ENCODE results near the gene TMEM135.
"Not testable (repeated sequence)": the region's sequence is repeated elsewhere in the genome, so short reads cannot be mapped to it uniquely, and the experiment has no call there.

The TMEM135 gene

DNA sequence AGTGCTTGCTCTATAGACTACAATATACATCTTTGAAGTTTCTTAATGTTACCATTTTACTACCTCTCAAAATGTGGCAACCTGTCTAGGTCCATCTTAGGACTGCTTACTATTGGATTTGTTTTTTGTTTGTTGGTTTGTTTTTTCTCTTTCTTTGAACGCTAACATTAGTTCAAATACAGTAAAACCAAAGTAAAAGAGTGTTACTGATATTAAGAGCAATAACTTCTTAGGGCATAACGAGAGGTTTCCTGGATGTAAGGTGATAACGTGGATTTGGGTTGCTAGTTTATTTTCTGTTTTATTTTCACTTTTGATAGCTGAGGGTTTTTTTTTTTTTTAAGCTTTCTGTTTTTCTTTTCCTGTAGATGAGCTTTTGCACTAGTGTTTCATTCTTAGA is 43.6 kb downstream of the TMEM135 start:
- DNase-seq, result no peak

DNA sequence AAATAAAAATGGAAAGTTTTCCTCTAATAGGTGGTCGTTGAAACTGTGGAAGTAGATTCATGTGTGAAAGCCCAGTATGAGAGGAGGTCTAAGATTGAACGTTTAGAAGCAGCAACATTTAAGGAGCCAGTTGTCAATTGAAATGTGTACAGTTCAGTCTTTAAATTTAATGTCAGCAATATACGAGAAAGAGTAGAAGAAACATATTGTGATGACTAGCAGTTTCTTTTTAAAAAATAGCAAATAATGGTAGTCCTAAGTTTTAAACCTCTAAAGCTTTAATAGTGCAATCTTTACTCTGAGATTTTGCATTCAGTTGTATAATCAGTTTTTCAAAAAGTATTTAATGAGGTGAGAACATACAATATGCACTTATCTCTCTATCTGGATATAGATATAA is 44.9 kb downstream of the TMEM135 start:
- DNase-seq, result no peak

DNA sequence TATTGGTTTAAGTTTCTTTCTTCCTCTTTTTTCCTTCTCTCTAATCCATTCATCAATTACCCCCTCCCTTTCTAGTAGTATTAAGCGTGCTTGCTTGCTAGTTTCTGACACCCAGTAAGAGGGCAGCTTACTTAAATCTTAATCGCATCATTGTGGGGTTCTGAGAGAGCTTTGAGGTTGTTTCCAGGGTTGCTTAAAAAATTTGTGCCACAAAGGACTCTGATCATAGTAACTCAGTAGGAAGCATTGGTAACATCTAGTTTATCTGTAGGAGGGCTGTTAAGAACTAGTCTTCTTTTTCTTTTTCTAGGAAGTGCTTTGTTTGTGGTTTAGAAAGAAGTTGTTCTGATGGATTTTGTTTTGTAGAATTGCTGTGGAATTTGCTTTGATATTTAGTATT is 45.3 kb downstream of the TMEM135 start:
- no peak for DNase-seq

DNA sequence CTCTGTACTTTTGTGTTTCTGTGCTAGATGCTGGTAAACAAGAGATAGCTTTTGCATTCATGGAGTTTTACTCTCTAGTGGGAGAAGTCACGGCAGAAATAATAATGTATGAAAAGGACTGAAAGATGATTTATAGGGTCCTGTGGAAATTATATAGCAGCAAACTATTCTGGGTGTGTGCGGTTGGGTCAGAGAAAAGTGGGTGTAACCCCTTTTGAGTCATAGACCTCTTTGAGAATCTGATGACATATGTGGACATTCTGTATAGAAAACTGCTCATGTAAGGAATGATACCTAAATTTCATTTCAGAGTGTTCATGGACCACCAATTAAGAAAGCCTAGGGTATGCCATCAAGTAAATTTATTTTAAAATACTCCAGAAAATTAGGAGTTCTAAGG is 54.4 kb downstream of the TMEM135 start:
- no peak for DNase-seq

DNA sequence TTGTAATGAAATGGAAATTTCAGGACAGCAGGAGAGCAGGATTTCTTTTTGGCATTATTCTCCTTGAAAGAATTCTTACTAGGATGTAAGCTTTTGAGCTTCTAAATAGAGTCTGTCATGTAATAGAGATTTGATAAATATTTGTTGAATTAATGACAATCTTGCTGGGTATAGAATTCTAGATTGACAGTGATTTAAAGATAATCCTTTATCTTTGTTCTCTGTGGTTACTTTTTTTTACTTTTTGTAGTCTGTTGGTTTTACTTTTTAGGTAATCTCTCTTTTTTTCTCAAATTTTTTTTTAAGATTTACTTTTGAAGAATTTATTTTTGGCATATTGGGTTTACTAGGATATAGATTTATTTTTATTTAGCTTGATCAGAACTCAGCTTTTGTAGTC is 54.8 kb downstream of the TMEM135 start:
- no peak for DNase-seq

DNA sequence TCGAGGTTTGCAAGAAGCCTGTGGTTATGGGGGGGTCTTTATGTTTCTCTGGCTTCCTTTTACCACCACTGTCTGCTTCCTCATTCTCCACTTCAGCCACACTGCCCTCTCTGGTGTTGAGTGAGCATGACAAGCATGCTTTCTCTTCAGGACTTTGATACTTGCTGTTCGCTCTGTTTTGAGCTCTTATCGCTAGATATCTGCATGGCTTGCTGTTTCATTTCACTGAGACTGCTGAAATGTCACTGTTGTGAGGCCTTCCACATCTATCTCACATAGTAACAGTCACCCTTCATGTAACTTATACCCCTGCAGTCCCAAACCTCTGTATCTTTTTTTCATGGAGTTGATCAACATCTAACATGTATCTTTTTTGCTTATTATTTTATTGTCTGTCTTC is 59.8 kb downstream of the TMEM135 start:
- DNase-seq, result peak; percentile 18

DNA sequence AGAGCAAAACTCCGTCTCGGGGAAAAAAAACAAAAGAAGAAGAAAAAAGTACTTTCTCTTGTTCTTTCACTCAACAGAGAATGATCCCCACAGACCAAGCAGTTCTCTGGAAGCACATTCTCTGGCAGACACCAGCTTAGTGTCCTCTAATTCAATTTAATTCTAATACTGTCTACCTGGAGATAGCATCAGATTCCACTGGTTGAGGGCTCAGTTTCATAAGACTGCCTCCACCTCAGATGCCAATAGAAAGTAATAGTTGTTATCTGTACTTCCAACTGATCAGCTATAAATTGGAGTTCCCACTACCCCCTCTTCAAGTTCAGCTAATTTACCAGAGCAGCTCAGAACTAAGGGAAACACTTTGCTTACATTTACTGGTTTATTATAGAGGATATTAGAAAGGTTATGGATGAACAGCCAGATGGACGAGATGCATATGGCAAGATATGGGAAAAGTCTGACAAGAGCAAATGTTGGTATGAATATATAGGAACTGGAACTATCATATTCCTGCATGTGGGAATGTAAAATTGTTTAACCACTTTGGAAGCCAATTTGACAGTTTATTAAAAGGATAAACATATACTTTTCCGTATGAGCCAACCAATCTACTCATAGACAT is 64.3 kb downstream of the TMEM135 start:
- no peak for DNase-seq

DNA sequence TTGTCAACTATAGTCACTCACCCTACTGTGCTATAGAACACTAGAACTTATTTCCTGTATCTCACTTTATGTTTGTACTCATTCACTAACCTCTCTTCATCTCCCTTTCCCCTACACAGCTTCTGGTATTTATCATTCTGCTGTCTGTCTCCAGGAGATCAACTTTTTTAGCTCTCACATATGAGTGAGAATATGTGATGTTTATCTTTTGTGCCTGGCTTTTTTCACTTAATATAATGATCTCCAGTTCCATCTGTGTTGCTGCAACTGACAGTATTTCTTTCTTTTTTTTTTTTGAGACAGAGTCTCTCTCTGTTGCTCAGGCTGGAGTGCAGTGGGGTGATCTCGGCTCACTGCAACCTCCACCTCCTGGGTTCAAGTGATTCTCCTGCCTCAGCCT is 68.1 kb downstream of the TMEM135 start:
- DNase-seq, result not testable (repeated sequence)

DNA sequence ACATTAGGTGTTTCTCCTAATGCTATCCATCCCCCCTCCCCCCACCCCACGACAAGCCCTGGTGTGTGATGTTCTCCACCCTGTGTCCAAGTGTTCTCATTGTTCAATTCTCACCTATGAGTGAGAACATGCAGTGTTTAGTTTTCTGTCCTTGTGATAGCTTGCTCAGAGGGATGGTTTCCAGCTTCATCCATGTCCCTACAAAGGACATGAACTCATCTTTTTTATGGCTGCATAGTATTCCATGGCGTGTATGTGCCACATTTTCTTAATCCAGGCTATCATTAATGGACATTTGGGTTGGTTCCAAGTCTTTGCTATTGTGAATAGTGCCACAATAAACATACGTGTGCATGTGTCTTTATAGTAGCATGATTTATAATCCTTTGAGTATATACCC is 69.6 kb downstream of the TMEM135 start:
- not testable (repeated sequence) for DNase-seq

DNA sequence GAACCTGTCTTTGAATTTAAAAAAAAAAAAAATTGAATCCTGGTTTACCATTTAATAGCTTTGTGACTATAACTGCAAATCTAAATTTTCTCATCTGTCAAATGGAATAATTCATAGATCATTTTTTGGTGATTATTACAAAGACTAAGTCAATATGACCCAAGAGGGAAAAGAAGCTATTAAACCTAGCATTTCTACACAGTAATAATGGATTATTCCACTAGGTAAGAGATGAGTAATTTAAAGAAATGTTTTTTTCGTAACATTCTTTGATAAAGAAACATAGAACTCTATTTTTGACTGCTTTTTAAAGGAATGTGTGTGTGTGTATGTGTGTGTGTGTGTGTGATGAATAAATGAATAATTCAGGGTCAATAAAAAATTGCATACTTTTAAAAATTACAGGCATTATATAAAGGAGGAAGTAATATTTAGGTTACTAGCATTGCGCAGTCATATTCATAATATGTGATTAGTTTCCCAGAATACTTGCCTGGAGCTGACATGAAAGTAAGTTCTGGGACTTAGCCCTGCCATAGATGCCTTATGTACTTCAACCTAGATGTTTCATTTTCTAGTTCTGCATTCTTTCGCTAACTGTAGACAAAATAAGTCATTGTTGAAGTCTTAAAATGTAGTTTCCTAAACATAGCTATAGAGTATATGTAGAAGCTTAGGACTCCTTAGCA is 72.9 kb downstream of the TMEM135 start:
- no peak for DNase-seq

DNA sequence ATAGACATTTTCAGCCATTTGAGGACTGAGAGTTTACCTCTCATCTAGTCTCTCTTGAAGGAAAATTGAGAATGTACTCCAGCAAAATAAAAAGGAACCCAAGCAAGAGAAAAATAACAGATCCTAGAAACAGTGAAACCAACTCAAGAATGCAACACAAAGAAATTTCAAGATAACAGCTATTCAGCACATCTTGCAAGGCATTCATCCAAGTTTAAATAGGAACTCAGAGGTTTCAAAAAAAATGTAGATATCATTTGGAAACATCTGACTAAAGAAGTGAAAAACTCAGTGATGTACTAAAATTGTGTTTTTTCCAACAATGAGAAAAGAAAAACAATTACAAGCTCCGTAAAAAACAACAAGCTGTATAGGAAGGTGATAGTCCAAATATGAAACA is 76.4 kb downstream of the TMEM135 start:
- DNase-seq, result no peak

DNA sequence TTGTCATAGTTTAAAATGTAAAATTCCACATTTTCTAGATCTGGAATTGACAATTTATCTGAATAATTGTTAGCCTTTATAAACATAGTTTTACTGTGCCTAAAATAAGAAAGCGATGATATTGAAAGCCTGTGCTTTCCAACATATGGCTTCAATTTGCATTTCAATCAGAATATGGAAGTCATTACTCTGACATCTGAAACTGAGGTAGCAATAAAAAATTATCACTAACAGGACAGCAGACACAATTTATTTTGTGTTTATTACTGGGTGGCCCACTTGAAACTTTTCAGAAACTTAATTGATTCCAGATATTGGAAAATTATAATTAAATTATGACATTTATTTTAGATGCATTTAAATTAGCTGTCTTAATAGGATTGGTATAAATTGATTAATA is 78.5 kb downstream of the TMEM135 start:
- DNase-seq, result no peak

DNA sequence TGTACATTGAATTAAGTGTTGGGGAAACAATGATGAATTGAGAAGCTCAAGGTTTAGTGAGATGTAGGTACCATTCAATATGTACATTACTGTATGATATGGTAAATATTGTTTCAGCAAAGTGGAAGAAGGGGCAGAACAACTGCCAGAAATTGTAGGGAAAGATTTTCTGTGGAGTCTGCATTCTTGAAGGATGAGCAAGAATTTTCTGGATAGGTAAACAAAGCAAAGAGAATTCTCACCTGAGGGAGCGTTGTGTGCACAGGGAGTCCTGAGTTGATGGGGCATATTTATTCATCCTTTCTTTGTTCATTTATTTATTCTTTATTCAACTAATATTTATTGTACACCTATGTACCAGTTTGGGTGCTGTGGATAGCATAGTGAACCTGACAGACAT is 83.2 kb downstream of the TMEM135 start:
- DNase-seq, result no peak

DNA sequence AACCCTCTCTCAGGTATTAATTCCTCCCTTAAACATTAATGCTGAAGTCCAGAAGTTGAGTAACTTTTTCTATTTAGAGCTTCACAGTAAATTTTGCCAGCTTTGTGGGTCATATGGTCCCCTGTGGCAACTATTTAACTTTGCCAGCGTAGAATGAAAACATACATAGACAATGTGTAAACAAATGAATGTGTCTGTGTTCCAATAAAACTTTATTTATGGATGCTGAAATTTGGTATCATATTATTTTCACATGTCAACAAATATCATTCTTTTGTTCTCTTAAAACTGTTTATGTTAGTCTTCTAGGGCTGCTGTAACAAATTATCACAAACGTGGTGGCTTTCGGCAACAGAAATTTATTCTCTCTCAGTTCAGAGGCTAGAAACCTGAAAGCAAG is 85.1 kb downstream of the TMEM135 start:
- no peak for DNase-seq

DNA sequence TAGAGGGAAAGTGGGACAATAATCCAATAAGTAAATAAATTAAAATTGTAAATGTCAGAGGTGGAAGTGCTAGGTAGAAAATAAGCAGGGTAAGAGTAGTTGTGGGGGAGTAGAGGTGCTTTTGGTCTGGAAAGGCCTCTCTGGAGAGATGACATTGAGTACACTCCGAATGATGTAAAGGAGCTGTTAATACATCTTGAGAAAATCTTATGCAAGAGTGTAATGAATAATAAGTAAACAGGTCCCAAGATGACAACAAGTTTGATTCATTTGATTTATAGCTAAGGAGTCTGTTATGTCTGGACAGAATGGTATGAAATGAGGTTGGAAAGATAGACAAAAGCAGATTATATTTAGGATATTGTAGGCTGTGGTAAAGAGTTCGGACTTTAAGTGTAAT is 87.5 kb downstream of the TMEM135 start:
- DNase-seq, result no peak

DNA sequence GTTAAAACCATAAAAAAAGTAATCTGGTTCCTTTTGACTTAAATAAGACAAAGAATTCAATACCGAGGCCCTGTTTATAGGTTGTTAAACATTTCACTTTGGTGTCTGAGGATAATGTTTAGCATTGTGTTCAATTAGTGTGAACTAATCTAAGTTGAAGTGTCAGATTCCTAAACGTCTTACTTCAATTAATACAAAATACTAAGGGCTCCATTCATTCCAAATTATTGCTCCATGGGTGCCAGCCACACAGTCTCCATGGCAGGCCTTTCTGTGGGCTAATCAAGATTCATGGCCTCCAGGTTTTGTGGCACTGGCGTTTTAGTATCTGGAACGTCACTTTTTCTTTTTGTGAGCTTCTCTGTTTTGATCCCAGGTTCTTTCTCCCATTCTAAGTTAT is 89.4 kb downstream of the TMEM135 start:
- no peak for DNase-seq

DNA sequence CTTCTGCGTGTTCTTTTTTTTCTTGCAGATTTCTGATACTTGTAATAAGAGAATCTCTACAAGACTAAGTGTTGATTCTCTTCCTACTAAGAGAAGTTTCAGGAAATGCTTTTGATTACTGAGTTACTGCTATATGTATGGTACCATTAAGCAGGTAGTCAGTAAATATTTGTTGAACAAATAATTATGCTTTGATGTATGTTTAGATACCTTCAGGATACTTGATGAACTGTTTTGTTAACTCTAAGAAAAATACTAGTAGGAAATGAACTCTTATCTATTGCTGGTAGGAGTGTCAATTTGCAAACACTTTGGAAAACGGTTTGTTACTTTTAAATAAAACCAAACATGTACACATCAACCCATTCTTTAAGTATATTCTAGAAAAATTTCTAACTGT is 90.6 kb downstream of the TMEM135 start:
- DNase-seq, result no peak

DNA sequence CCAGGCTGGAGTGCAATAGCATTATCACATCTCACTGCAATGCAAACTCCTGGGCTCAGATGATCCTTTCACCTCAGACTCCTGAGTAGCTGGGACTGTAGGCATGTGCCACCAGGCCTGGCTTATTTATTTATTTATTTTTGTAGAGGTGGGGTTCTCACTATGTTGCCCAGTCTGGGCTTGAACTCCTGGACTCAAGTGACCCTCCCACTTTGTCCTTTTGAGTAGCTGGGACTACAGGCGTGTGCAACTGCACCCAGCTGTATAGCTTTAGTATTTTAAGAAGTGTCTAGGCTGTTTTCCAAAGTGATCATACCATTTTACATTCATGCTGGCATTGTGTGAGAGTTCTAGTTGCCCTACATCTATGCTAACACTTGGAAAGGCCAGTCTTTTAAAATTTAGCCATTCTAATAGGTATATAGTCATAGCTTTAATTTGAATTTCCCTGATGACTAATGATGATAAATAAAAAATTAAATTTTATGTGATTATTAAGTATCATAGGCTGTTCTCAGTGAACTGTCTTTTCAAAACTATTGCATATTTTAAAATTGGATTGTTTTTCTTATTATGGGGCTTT is 96.9 kb downstream of the TMEM135 start:
- no peak for DNase-seq

DNA sequence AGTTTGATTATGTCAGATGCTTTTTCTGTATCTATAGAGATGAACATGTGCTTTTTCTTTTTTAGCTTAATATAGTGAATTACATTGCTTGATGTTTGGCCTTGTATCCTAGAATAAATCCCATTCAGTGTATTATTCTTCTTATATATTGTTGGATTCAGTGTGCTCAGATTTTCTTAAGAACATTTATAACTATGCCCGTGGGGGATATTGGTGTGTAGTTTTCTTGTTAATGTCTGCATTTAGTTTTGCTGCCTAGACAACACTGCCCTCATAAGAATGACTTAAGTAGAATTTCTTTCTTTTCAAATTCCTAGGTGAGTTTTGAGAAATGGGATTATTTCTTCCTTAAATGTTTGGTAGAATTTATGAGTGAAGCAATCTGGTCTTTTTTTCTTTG is 98.5 kb downstream of the TMEM135 start:
- DNase-seq, result no peak

DNA sequence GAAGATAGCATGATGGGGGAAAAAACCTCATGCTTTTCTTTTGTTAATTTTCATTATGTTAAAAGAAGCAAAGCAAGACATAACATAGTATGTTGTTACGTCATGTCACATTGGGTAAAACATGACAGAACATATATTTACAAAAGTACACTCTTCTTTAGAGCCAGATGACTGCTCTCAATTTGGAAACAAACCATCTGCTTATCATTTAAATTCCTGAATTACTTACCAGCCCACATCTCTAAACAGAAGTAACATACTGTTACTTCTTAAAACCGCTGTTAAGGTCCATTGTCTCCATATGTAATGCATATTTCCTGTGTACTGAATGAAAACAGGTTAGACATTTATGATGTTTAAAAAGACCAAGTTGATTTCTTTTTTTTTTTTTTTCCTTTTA is 100.0 kb downstream of the TMEM135 start:
- no peak for DNase-seq

DNA sequence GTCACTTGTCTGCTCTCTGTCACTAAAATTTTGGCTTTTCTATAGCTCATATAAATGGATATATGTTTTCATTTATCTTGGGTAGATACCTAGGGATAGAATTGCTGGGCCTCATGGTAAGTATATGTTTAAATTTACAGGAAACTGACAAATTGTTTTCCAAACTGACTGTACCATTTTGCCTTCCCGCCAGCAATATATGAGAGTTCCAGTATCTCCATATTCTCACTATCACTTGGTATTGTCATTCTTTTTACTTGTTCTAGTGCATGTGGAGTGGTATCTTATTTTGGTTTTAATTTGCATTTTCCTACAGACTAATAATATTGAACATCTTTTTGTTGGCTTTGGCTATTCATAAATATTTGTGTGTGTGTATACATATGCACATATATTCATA is 101.7 kb downstream of the TMEM135 start:
- DNase-seq, result no peak

DNA sequence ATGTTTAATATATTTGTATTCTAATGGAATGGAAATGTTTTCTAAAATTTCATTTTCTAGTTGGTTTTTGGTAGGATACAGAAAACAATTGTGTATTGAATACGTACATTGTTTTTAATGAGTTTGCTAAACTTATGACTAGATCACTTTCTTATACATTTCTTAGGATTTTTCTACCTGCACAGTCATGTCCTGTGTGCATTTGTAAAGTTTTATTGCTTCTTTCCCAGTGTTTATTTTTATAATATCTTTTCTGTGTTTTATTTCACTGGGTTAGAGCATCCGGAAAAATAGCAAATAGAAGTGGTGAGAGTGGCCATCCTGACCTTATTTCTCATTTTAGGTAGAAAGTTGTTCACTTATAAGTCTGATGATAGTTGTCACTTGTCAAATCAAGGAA is 103.6 kb downstream of the TMEM135 start:
- DNase-seq, result no peak

DNA sequence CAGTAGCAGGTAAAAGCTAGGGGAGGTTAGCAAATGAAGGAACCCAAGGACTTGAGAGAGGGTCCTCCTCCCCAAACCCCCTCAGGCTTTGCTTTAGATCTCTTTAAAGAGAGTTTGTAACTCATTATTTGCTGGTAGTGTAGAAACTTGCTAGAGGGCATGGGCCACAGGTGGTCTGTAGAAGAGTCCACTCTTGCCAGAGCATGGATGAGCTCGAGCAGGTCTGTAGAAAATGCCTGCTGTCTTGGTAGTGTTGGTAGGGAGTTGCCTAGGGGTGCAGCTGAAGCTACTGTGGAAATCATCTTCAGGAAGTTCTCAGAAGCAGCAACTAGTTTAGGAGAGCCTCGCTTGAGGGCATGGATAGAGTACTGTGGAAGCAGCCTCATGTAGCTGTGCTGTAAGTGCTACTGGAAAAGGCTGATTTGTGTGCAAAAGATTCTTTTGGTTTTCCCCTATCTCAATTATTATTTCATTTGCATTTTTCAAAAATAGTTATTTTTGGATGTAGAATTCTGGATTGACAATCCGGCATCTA is 104.3 kb downstream of the TMEM135 start:
- DNase-seq, result no peak

DNA sequence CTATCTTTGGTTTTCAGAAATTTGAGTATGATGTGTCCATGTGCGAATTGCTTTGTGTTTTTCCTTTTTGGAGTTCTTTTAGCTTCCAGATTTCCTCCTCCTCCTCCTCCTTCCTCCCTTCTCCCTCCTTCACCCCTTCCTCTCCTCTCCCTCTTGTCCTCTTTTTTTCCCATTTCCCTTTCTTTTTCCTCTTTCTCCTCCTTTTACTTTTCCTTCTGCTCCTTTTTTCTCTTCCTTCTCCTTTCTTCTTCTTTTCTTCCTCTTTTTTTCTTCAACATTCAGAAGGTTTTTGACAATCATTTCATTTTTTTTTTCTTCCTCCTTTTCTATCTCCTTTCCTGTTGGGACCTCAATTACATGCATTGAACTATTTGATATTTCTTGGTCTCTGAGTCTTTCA is 104.9 kb downstream of the TMEM135 start:
- no peak for DNase-seq

DNA sequence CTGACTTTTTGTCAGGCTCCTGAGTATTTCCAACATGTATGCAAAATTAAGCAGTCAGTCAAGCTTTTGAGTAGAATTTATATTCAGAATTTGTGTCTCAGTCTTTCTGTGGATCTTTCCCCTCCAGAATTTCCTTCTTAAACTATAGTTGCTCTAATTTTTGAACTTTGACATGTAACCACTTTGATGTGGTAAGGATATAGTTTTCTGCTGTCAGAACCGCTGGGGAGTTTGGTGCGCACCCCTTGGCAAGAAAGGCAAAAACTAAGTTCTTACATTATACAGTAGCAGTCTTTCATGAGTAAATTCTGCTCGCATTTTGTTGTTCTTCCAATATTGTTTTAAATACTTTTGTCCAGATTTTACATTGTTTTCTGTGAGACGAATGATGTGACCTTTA is 105.9 kb downstream of the TMEM135 start:
- DNase-seq, result no peak

Measured in CD4-positive, alpha-beta T cell treated with Interleukin-15 for 1 hour (primary cell).